HFF-Myc (cell line): Measurements from ENCODE around the gene ASXL2.

Experiments used
- DNase-seq: peaks from one replicate; pipeline ENCODE4 v3.0.0-alpha.2; 2011; ENCODE audit warnings: low read depth; ENCODE audit errors: extremely low read depth
- H3K4me3 ChIP-seq: replicated peaks from 2 replicates; pipeline ENCODE4 v1.5.1; 2011; ENCODE audit warnings: low read depth, mild to moderate bottlenecking, control low read depth, low read length
- TF ChIP-seq, protein P1 (sequence below): IDR thresholded peaks from 2 replicates; pipeline ENCODE4 v1.5.1; 2012; ENCODE audit warnings: mild to moderate bottlenecking, low read depth, low read length, control low read depth; ENCODE audit errors: missing control alignments

The ASXL2 gene

DNA sequence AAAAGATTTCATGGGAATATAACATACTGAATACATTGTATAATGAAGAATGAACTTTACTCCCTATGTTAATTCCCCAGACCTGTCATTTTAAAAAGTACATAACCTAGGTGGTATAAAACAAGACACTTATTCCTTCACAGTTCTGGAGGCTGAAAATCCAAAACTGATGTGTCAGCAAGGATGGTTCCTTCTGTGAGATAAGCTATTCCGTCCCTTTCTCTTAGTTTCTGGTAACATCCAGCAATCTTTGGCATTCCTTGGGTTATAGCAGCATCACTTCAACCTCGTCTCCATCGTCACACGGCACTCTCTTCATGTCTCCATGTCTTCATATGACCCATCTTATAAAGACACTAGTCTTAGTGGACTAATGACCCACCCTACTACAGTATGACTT lies 93.9 kb downstream of the ASXL2 start:
- TF ChIP-seq, protein P1, sequence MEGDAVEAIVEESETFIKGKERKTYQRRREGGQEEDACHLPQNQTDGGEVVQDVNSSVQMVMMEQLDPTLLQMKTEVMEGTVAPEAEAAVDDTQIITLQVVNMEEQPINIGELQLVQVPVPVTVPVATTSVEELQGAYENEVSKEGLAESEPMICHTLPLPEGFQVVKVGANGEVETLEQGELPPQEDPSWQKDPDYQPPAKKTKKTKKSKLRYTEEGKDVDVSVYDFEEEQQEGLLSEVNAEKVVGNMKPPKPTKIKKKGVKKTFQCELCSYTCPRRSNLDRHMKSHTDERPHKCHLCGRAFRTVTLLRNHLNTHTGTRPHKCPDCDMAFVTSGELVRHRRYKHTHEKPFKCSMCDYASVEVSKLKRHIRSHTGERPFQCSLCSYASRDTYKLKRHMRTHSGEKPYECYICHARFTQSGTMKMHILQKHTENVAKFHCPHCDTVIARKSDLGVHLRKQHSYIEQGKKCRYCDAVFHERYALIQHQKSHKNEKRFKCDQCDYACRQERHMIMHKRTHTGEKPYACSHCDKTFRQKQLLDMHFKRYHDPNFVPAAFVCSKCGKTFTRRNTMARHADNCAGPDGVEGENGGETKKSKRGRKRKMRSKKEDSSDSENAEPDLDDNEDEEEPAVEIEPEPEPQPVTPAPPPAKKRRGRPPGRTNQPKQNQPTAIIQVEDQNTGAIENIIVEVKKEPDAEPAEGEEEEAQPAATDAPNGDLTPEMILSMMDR = no peak
- DNase-seq = no peak
- H3K4me3 ChIP-seq = no peak overlapping the region

DNA sequence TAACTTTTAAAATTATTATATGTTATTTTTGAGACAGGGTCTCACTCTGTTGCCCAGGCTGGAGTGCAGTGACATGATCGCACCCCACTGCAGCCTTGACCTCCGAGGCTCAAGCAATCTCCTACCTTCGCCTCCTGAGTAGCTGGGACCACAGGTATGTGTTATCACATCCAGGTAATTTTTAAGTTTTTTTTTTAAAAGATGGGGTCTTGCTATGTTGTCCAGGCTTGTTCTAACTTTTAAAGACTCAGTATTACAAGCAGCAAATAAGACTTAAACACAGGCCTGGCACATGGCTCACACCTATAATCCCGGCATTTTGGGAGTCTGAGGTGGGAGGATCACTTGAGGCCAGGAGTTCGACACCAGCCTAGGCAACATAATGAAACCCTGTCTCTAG lies 101.2 kb downstream of the ASXL2 start:
- DNase-seq = no peak
- no peak overlapping the region for H3K4me3 ChIP-seq
- TF ChIP-seq, protein P1 = no peak

DNA sequence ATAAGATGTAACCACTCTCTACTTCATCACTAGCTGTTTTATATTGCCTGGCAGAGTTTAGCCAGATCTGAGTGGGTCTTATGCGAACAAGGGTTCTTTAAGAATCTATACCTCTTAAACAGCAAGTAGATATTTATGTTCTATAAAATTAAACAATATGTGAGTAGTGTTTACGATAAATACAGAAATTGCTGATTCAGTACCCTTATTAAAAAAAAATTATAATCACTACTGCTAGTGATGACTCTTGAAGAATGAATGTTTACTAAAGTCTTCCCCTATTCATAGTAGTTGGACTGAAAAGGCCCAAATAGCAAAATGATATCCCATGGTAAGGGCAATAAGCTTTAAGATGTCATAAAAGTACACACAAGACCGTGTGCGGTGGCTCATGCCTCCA lies 106.2 kb downstream of the ASXL2 start:
- H3K4me3 ChIP-seq = no peak overlapping the region
- TF ChIP-seq, protein P1 = no peak

DNA sequence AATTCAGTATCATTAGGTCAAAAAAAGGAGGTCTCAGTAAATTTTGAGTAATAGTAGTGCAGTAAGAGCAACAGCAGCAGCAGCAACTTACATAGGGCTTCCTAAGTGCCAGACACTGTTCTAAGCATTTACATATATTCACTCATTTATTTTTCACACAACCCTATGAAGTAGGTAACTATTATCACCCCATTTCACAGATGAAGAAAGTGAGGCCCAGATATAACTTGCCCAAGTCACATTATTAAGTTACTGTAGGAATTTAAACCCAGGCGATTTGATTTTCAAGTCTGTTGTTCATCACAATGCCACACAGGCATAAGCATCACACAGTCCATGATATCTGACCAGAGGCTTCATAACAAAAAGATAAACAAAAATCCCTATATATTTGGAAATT lies 114.7 kb downstream of the ASXL2 start:
- H3K4me3 ChIP-seq = no peak overlapping the region
- TF ChIP-seq, protein P1 = no peak
- no peak for DNase-seq

More for the DNA sequence above, 106.2 kb downstream of the ASXL2 start:
- no peak for DNase-seq

DNA sequence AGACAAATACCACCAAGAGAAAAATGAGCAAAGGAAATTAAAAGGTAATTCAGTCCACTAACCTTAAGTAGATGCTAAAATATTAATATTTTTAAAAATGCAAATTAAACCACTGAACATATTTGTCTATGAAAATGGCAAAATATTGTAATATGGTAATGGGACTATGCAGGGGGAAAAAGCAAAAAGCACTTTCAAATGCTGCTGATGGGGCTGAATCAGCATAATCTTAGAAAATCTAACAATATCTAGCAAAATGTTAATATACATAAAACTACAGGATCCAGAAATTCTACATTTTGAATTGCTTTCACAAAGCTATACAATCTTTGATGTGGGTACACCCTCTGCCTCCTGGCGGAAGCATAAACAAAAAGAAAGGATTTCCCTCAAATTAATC lies 118.0 kb downstream of the ASXL2 start:
- H3K4me3 ChIP-seq = no peak overlapping the region
- TF ChIP-seq, protein P1 = no peak
- no peak for DNase-seq

DNA sequence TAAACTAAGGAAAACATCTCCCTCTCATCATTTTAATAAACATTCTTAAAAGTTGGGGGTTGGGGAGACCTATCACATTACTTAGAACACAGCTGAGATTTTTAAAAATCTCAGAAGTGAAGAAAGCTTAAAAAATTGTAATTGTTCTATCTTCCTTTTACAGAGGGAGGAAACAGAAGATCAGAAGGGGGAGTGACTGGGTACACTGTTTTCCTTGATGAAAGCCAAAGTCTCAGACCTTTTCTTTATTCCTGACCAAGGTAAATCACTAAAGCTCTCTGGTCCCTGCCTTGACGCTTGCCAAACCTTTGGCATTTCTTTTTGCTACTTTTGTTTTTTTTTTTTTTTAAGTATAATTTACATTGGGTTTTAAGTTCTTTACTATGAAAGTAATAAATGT lies 119.9 kb downstream of the ASXL2 start:
- TF ChIP-seq, protein P1 = no peak
- DNase-seq = no peak
- H3K4me3 ChIP-seq = no peak overlapping the region

DNA sequence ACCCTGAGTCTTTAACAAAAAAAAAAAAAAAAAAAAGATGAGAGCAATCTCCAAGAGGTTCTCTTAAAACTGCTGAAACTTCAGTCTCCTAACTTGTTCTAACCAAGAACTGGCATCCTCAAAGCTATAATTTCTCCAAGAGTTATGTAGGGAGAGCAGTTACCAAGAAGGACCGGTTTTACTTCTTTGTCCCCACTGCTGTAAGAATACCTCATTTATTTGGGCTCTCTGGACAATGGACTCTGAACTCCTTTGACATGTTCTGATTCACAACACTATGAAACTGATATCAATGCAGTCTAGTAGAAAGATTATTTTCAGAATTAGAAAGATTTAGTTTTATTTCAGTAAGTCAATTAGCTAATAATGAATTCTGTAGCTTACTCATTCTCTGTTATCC lies 120.4 kb downstream of the ASXL2 start:
- DNase-seq = no peak
- TF ChIP-seq, protein P1 = no peak
- H3K4me3 ChIP-seq = no peak overlapping the region
